ENCODE data around the gene SLC8A2.
"Not testable (repeated sequence)": the region's sequence is repeated elsewhere in the genome, so short reads cannot be mapped to it uniquely, and the experiment has no call there.

Gene SLC8A2

GRCh38 chr19:47418692-47419029 is 53.0 kb downstream of the SLC8A2 start:
- no peak overlapping the region for H3K4me3 ChIP-seq (ENCODE audit: low read length)
- TF ChIP-seq ZNF274 (IDR thresholded peaks at IDR 0.05; ENCODE audit: low read depth, low read length) = no peak

- no peak for TF ChIP-seq ZNF274 (IDR thresholded peaks at IDR 0.05; ENCODE audit: low read depth, low read length)
- no peak overlapping the region for H3K4me3 ChIP-seq (ENCODE audit: low read length)
Measured at GRCh38 chr19:47417746-47418691, 53.7 kb downstream of the SLC8A2 start.

GRCh38 chr19:47417107-47417745 is 54.5 kb downstream of the SLC8A2 start:
- no peak for TF ChIP-seq ZNF274 (IDR thresholded peaks at IDR 0.05; ENCODE audit: low read depth, low read length)
- H3K4me3 ChIP-seq (ENCODE audit: low read length) = no peak overlapping the region

- no peak for TF ChIP-seq ZNF274 (IDR thresholded peaks at IDR 0.05; ENCODE audit: low read depth, low read length)
- H3K4me3 ChIP-seq (ENCODE audit: low read length) = no peak overlapping the region
Measured at GRCh38 chr19:47416643-47416985, 55.1 kb downstream of the SLC8A2 start.

GRCh38 chr19:47415953-47416642 is 55.6 kb downstream of the SLC8A2 start:
- no peak overlapping the region for H3K4me3 ChIP-seq (ENCODE audit: low read length)
- no peak for TF ChIP-seq ZNF274 (IDR thresholded peaks at IDR 0.05; ENCODE audit: low read depth, low read length)

- no peak overlapping the region for H3K4me3 ChIP-seq (ENCODE audit: low read length)
- TF ChIP-seq ZNF274 (IDR thresholded peaks at IDR 0.05; ENCODE audit: low read depth, low read length) = no peak
Measured at GRCh38 chr19:47414469-47414868, 57.2 kb downstream of the SLC8A2 start.

- TF ChIP-seq ZNF274 (IDR thresholded peaks at IDR 0.05; ENCODE audit: low read depth, low read length) = no peak
- no peak overlapping the region for H3K4me3 ChIP-seq (ENCODE audit: low read length)
Measured at GRCh38 chr19:47413941-47414340, 57.8 kb downstream of the SLC8A2 start.

- H3K4me3 ChIP-seq (ENCODE audit: low read length) = not testable (repeated sequence)
Measured at GRCh38 chr19:47411696-47412095, 60.0 kb downstream of the SLC8A2 start.

GRCh38 chr19:47411101-47411500 is 60.6 kb downstream of the SLC8A2 start:
- no peak for TF ChIP-seq ZNF274 (IDR thresholded peaks at IDR 0.05; ENCODE audit: low read depth, low read length)
- H3K4me3 ChIP-seq (ENCODE audit: low read length) = no peak overlapping the region

- TF ChIP-seq ZNF274 (IDR thresholded peaks at IDR 0.05; ENCODE audit: low read depth, low read length) = no peak
- H3K4me3 ChIP-seq (ENCODE audit: low read length) = no peak overlapping the region
Measured at GRCh38 chr19:47408156-47408938, 63.3 kb downstream of the SLC8A2 start.

- H3K4me3 ChIP-seq (ENCODE audit: low read length) = no peak overlapping the region
- no peak for TF ChIP-seq ZNF274 (IDR thresholded peaks at IDR 0.05; ENCODE audit: low read depth, low read length)
Measured at GRCh38 chr19:47407417-47407774, 64.3 kb downstream of the SLC8A2 start.

- H3K4me3 ChIP-seq (ENCODE audit: low read length) = no peak overlapping the region
- TF ChIP-seq ZNF274 (IDR thresholded peaks at IDR 0.05; ENCODE audit: low read depth, low read length) = no peak
Measured at GRCh38 chr19:47406711-47407416, 64.8 kb downstream of the SLC8A2 start.

GRCh38 chr19:47405854-47406417 is 65.8 kb downstream of the SLC8A2 start:
- no peak for TF ChIP-seq ZNF274 (IDR thresholded peaks at IDR 0.05; ENCODE audit: low read depth, low read length)
- H3K4me3 ChIP-seq (ENCODE audit: low read length) = no peak overlapping the region
